ENCODE data around the gene ZNF526. TPM values are rescaled to one million over a fixed set of nuclear protein-coding genes. Genes with fewer than 3 reads are reported as not detected.
A peak's percentile ranks its signal among the peaks of the same experiment; 100 is the strongest.

The ZNF526 gene
- total and polyA plus RNA-seq, 9 of the 15 experiments (the other 6 are each of a cell fraction or from before 2014, with no cell fraction given), result 1.3 to 17.9 (median 6.2) TPM

- TF ChIP-seq UBTF (IDR thresholded peaks at IDR 0.05; ENCODE audit: borderline replicate concordance in 1 of 2, low read depth in 2 of 2, low read length in 2 of 2), result peak; percentile 5 to 59; a peak in 2 of 4 replicates
- peak; percentile 65 for TF ChIP-seq RNF2 (IDR thresholded peaks at IDR 0.05)
- no peak for TF ChIP-seq GATAD2B (IDR thresholded peaks at IDR 0.05; ENCODE audit: borderline replicate concordance)
- TF ChIP-seq CHD2 (IDR thresholded peaks at IDR 0.05; ENCODE audit: low read depth, low read length), result peak; percentile 82
- TF ChIP-seq CREB1 (IDR thresholded peaks at IDR 0.05), result peak; percentile 92
- peak; percentile 90 for TF ChIP-seq CREB1 (CRISPR knock-in tag; IDR thresholded peaks at IDR 0.05)
- peak; percentile 85; the same call in 1 of the 2 replicates for TF ChIP-seq ZNF592 (IDR thresholded peaks at IDR 0.05)
- no peak for TF ChIP-seq ZNF77 (CRISPR knock-in tag; IDR thresholded peaks at IDR 0.05)
- TF ChIP-seq CHAMP1 (IDR thresholded peaks at IDR 0.05), result no peak
- no peak for TF ChIP-seq RAD51 (IDR thresholded peaks at IDR 0.05; ENCODE audit: borderline replicate concordance, low read depth)
- TF ChIP-seq ZBTB5 (IDR thresholded peaks at IDR 0.05), result no peak
- peak; percentile 73; the same call in 1 of the 2 replicates for TF ChIP-seq NKRF (IDR thresholded peaks at IDR 0.05; ENCODE audit: borderline replicate concordance)
- TF ChIP-seq BRD9 (IDR thresholded peaks at IDR 0.05; ENCODE audit: low read depth, partially characterized antibody), result no peak
Observed at GRCh38 chr19:42242512-42243409, 22.6 kb downstream of the ZNF526 start, which contains the start of gene GSK3A (continued).

Data from K562 (cell line).